Dermis blood vessel endothelial cell (primary cell): ENCODE data around the gene CIDEA. TPM values are rescaled to one million over a fixed set of nuclear protein-coding genes. Genes with fewer than 3 reads are reported as not detected.
A peak's percentile ranks its signal among the peaks of the same experiment; 100 is the strongest.
"Not testable (repeated sequence)": the region's sequence is repeated elsewhere in the genome, so short reads cannot be mapped to it uniquely, and the experiment has no call there.

Experiments
- DNase-seq: peaks from one replicate; pipeline ENCODE4 v3.0.0; 2010
- total RNA-seq: library from RNA; depleted of rRNA; stranded (reverse); fragments of >200 nt; gene quantifications from 2 replicates; pipeline ENCODE4 v1.2.3, GENCODE V29; 2014

The CIDEA gene
- total RNA-seq = 1.2 and 1.9 TPM in 2 replicates

- DNase-seq = peak; percentile 41
Measured at GRCh38 chr18:12254136-12254819, at the start of gene CIDEA. CIDEA (plus strand) TSS chr18:12254361; CDS start chr18:12254384, 23 bp downstream.

- DNase-seq = not testable (repeated sequence)
Measured at GRCh38 chr18:12208296-12209153, 45.6 kb upstream of the CIDEA start.

GRCh38 chr18:12212308-12212707 lies 41.9 kb upstream of the CIDEA start:
- DNase-seq = not testable (repeated sequence)

- not testable (repeated sequence) for DNase-seq
Measured at GRCh38 chr18:12214296-12215005, 39.7 kb upstream of the CIDEA start.

GRCh38 chr18:12216471-12216870 lies 37.7 kb upstream of the CIDEA start:
- not testable (repeated sequence) for DNase-seq

- peak; percentile 47 for DNase-seq
Measured at GRCh38 chr18:12218603-12219002, 35.6 kb upstream of the CIDEA start.

GRCh38 chr18:12222041-12222440 lies 32.1 kb upstream of the CIDEA start:
- not testable (repeated sequence) for DNase-seq

- DNase-seq = not testable (repeated sequence)
Measured at GRCh38 chr18:12223326-12223725, 30.8 kb upstream of the CIDEA start.

GRCh38 chr18:12226807-12227206 lies 27.4 kb upstream of the CIDEA start:
- DNase-seq = not testable (repeated sequence)

- DNase-seq = not testable (repeated sequence)
Measured at GRCh38 chr18:12227399-12228186, 26.6 kb upstream of the CIDEA start.

GRCh38 chr18:12228308-12228707 lies 25.9 kb upstream of the CIDEA start:
- not testable (repeated sequence) for DNase-seq

- not testable (repeated sequence) for DNase-seq
Measured at GRCh38 chr18:12230561-12230960, 23.6 kb upstream of the CIDEA start.

GRCh38 chr18:12231040-12231882 lies 22.9 kb upstream of the CIDEA start:
- no peak for DNase-seq

GRCh38 chr18:12231986-12232385 lies 22.2 kb upstream of the CIDEA start:
- no peak for DNase-seq

GRCh38 chr18:12233378-12233777 lies 20.8 kb upstream of the CIDEA start:
- peak; percentile 77 for DNase-seq

GRCh38 chr18:12234451-12235190 lies 19.5 kb upstream of the CIDEA start:
- DNase-seq = no peak

- no peak for DNase-seq
Measured at GRCh38 chr18:12236141-12236540, 18.0 kb upstream of the CIDEA start.

- peak; percentile 84 for DNase-seq
Measured at GRCh38 chr18:12236934-12237832, 17.0 kb upstream of the CIDEA start.

- no peak for DNase-seq
Measured at GRCh38 chr18:12238826-12239225, 15.3 kb upstream of the CIDEA start.
